ENCODE results near the gene IL11.
"Not testable (repeated sequence)": the region's sequence is repeated elsewhere in the genome, so short reads cannot be mapped to it uniquely, and the experiment has no call there.

IL11 gene

GRCh38 chr19:55348317-55349034, 21.8 kb downstream of the IL11 start:
- no peak for DNase-seq

DNA sequence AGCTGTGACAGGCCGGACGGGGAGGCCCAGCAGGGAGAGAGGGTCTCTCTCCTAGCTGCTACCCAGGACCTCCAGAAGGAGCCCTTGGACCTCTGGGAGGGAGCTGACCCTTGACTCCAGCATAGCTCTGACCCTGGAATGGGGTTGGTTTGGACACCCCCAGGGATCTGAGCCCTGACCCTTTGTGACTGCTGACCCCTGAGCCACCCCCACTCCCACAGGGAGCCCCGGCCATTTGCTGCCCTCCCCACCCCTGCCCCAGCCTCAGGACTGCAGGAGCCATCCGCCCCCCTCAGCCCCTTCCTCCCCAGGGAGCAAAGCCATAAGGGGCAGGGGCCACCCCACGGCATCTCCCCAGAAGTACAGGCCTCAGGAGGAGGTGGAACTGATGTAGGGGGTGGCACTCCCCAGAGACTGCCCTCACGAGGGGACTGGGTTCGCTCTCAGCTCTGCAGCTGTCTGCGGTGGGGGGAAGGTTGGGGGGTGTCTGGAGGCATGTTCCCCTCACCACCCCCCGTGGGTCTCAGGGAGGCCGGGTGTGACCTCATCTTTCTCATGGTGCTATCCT, 22.7 kb downstream of the IL11 start:
- no peak for DNase-seq

DNA sequence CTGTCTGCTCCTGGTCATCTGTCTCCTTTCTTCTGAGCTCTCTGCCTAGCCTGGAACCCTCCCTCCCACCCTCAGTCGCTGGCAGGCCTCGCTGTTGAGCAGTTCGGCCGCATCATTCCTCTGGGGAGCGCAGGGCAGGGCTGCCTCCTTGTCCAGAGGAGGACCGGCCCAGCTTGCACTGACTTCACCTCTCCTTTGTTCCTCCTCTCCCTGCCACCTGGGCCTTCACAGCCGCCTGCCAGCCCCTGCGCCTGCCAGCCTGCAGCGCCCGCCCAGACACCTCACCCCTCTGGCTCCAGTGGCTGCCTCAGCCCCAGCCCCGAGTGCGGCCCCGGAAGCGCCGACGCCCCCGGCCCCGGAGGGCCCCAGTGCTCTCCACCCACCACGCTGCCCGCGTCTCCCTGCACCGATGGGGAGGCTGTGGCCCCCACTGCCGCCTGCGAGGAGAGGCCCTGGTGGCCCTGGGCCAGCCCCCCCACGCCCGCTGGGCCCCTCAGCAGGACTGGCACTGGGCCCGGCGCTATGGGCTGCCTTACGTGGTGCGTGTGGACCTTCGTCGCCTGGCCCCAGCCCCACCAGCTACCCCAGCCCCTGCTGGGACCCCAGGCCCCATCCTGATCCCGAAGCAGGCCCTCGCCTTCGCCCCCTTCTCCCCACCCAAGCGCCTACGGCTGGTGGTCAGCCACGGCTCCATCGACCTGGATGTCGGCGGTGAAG, 23.4 kb downstream of the IL11 start:
- DNase-seq = no peak

DNA sequence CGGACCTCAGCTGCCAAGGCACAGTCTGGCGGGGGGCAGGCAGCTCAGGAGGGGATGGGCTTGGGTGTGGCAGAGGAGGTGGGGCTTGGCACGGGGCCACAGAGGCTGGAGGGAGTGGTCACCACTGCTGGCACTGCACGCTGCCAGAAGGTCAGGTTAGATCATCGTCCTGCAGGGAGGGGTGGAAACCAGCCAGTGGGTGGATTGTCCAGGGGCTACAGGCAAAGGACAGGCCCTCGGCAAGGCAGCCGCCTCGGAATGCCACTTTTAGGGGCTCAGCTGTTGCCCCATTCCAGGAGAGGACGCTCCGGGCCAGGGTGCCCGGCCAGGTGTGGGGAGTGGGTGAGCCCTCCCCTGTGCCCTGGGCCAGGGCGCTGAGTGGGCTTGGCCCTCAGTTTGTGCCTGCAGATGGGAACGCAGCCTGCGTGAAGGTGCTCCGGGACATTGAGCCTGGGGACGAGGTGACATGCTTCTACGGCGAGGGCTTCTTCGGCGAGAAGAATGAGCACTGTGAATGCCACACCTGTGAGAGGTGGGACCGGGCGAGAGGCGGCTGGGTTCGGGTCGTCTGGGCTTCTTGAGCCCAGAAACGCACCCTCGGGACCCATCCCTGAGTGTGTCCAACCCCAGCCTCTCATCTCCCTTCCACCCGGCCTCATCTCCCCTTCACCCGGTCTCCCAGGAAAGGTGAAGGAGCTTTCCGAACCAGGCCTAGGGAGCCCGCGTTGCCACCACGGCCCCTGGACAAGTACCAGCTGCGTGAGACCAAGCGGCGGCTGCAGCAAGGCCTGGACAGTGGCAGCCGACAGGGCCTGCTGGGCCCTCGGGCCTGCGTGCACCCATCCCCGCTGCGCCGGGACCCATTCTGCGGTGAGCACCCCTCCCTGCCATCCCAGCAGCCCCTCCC, 24.2 kb downstream of the IL11 start:
- DNase-seq = peak; percentile 30

- DNase-seq = no peak
Observed at GRCh38 chr19:55345101-55345817, 25.0 kb downstream of the IL11 start.

DNA sequence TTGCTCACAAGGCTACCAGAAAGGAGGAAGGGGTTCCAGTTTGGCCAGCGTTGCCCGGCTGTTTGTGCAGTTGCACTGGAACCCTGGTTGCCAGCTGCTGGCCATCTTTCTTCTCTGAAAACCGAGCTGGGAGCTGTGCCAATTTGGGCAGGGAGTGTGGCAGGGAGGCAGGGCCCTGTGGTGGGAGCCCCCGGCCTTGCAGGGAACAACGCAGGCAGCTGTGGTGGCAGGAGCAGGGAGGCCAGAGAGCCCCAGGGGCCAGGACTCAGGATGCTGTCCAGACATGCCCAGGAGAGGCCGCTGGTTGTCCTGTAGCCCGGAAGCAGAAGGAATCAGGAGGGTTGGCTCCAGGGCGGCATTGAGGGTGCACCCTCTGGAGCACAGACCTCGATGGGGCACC, 25.8 kb downstream of the IL11 start:
- peak; percentile 46 for DNase-seq

DNA sequence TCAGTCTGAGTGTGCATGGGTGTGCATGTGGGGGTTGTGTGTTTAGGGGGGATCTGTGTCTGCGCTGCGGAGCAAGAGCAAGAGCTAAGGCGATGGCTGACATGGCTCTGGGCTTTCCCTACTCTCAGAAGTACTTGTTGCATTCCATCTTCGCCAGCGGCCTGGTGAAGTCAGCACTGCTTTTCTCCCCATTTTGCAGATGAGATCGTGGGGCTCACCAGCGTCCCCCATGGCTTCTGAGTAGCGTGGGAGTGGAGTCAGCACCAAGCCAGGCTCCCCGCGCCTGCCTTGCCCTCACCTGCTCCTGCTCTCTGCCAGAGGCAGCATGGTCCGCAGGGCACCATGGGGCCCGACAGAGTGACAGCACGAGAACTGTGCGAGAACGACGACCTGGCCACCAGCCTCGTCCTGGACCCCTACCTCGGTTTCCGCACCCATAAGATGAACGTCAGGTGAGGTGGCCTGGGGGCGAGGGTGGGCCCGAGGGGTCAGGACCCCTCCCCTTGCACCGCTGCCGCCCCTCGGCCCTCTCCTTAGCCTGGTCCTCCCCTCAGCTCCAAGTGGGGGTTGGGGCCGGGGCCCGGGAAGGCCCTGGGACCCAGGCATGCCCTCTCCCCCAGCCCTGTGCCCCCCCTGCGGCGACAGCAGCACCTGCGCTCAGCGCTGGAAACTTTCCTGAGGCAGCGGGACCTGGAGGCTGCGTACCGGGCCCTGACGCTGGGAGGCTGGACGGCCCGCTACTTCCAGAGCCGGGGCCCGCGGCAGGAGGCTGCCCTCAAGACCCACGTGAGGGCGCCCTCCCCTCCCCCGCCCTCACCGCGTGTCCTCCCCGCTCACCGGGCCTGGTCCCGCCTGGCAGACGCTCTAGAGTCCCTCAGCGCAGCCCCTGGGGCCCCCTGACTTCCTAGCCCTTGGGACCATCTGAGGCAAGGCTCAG, 28.4 kb downstream of the IL11 start:
- no peak for DNase-seq

DNA sequence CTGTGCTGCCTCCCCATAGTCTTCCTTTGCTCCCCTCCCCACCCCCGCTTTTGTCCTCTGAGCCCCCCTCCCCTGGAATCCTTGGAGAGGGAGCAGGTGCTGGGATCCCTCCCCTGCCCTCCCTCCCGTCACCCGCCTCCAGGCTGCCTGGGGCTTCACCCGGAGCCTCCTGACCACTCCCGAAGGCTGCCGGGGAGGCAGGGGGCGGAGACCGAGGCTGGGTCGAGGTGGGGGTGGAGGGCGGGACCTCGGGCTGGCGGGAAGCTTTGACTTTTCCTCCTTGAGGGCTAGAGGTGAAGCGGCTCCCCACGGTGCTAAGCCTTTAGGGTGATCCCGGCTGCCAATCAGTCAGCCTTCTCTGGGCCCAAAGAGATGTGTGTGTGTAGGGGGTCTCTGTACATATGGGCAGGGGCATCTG, 29.1 kb downstream of the IL11 start:
- peak; percentile 69 for DNase-seq

DNA sequence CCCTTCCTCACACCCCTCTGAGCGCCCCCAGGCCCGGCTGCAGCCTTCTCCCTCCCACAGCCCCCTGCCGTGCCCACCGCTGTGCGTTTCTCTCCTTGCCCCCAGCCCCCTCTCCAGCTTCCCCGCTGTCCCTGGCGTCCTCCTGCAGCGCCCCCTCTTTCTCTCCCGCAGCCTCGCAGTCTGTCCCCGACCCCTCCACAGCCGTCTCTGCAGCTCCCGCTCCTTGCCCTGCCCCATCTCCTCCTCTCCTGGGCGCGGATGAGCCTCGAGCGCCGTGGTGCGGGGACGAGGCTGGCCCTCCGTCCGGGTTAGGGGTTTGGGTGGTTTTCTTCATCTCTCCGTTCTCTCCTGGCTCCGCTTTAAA, 29.5 kb downstream of the IL11 start:
- DNase-seq = no peak

DNA sequence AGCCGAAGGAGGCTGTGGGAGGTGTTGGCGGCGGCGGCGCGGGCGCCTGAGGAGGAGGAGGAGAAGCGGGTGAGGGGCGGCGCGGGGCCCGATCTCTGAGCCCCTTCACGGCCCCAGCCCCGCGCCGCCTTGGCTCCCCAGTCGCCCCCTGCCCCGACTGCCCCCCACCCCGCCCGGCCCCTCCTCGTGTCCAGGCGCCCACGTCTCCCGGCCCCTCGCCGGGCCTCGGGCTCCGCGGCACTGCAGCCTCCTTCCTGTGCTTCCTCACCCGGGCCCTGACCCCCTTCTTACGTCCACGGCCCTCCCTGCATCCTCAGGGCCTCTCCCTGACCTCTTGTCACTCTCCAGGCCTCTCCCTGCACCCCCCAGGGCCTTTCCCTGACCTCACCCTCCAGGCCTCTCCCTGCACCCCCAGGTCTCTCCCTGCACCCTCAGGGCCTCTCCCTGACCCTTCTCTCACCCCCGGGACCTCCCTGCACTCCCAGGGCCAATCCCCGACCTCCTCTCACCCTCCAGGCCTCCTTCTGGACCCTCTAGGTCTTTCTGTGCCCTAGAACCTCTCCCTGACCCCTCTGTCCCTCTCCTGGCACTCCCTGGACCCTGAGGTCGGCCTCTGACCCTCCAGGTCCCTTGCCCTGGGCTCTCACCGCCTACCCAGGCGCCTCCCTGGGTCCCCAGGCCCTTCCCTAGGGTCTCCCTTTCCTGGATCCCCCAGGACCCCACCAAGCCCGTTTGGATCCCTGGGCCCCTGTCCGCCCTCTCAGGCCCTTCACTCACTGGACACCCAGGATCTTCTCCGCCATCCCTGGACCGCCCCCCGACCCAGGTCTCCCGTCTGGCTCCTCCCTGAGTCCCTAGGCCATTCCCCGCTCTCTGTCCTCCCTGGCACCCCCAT, 30.1 kb downstream of the IL11 start:
- DNase-seq = no peak

GRCh38 chr19:55339105-55339888, 31.0 kb downstream of the IL11 start, which contains the start of gene KMT5C:
Gene KMT5C (plus strand): TSS chr19:55339876. CDS start chr19:55341937, 2,061 bp downstream.
- peak; percentile 100 for DNase-seq

GRCh38 chr19:55336101-55336500, 34.2 kb downstream of the IL11 start:
- DNase-seq = peak; percentile 49

- DNase-seq = no peak
Observed at GRCh38 chr19:55333870-55334269, 36.4 kb downstream of the IL11 start.

DNA sequence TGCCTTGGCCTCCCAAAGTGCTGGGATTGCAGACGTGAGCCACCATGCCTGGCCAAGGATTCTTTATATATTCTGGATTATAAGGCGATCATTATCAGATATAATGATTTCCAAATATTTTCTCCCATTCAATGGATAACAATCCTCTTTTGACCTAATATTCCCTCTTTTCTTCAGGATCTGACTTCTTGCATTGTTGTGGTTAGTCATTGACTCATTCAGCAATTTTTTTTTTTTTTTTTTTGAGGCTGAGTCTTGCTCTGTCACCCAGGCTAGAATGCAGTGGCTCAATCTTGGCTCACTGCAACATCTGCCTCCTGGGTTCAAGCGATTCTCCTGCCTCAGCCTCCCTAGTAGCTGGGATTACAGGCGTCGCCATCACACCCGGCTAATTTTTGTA, 40.5 kb downstream of the IL11 start:
- peak; percentile 47 for DNase-seq

GRCh38 chr19:55328774-55329318, 41.4 kb downstream of the IL11 start:
- DNase-seq = not testable (repeated sequence)

DNA sequence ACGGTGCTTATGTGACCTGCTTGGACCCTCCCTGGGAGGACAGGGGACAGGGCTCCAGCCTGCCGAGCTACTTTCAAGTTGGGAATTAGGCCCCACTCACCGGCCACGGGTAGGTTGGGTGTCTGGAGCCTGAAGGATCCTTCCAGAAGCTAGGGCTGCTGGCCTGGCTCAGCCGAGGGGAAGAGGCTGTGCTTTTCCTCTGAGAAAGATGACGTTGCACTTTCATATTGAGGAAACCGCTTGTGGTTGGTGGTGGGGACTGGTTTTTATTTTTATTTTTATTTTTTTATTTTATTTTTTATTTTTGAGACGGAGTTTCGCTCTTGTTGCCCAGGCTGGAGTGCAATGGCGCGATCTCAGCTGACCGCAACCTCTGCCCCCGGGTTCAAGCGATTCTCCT, 45.1 kb downstream of the IL11 start, which contains the start of gene TMEM150B:
TMEM150B (minus strand) TSS at position 170 of the 400 bp plus-strand sequence. CDS start 4,305 bp downstream, outside the sequence.
- no peak for DNase-seq

DNA sequence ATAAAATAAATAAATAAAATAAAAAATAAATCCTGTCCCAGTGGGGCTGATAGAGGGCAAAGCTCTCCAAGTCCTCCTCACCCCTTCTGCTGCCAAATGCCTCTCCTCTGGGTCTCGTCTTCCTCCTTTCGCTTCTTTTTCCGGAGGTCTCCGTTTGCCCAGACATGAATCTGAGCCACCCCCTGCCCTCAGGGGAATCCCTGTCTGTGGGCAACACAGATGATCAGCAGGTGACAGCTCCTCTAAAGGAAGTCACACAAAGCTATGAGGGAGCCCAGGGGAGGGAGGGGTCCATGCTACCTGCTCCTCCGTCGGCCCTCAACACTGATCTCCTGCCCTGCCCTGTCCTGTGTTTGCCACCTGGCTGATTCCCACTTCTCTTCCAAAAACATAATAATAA, 45.6 kb downstream of the IL11 start:
- no peak for DNase-seq

- DNase-seq = no peak
Observed at GRCh38 chr19:55322204-55322885, 47.9 kb downstream of the IL11 start.
